ENCODE data around the gene RADIL.
A peak's percentile ranks its signal among the peaks of the same experiment; 100 is the strongest.
"Not testable (repeated sequence)": the region's sequence is repeated elsewhere in the genome, so short reads cannot be mapped to it uniquely, and the experiment has no call there.

RADIL gene

DNA sequence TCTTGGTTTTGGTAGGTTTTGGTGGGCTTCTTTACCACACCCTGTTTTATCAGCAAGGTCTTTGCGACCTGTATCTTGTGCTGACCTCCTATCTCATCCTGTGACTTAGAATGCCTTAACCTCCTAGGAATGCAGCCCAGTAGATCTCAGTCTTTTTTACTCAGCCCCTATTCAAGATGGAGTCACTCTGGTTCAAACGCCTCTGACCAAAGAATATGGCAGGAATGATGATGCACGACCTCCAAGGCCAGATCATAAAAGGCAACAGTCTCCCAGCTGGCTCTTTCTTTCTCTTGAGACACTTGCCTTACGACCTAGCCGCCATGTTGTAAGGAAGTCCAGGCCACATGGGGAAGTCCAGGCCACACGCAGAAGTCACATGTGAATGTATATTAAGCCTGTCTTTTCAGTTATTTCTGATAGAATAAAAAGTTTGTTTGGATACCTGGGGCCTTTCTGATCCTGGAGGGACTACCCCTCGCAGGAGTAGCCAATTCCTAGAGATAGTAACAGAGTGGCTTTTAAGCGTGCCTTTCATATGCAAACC is 10.5 kb upstream of the RADIL start:
- H3K4me3 Mint-ChIP-seq: no peak overlapping the region
- peaks cover 3% of the 10 kb centered on the region for H3K36me3 Mint-ChIP-seq (ENCODE audit: insufficient read depth)
- H3K27ac Mint-ChIP-seq: no peak overlapping the region
- H3K9me3 Mint-ChIP-seq: no peaks in the 10 kb centered on the region
- no peaks in the 10 kb centered on the region for H3K4me1 Mint-ChIP-seq (ENCODE audit: low read depth in 2 of 2)
- no peak for ATAC-seq (replicated peaks)
- H3K27me3 Mint-ChIP-seq: peaks cover 33 to 34% of the 10 kb centered on the region in 2 donors
- no peak for DNase-seq

DNA sequence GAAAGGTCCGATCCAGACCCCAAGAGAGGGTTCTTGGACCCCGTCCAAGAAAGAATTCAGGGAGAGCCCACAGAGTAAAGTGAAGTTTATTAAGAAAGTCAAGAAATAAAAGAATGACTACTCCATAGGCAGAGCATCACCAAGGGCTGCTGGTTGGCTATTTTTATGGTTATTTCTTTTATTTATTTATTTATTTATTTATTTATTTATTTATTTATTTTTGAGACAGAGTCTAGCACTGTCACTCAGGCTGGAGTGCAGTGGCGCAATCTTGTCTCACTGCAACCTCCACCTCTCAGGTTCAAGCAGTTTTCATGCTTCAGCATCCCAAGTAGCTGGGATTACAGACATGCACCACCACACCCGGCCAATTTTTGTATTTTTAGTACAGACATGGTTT is 9.7 kb upstream of the RADIL start:
- H3K4me1 Mint-ChIP-seq (ENCODE audit: low read depth in 2 of 2); H3K9me3 Mint-ChIP-seq; H3K27ac Mint-ChIP-seq; H3K4me3 Mint-ChIP-seq; H3K36me3 Mint-ChIP-seq (ENCODE audit: insufficient read depth); ATAC-seq (replicated peaks); DNase-seq: not testable (repeated sequence)
- H3K27me3 Mint-ChIP-seq: peaks cover 32 to 39% of the 10 kb centered on the region in 2 donors

DNA sequence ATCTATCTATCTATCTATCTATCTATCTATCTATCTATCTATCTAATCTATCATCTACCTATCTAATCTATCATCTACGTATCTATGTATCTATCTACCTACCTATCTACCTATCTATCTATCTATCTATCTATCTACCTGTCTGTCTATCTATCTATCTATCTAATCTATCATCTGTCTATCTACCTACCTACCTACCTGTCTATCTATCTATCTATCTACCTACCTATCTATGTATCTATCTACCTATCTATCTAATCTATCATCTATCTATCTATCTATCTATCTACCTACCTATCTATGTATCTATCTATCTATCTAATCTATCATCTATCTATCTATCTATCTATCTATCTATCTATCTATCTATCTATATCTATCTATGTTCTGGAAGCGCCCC is 8.0 kb upstream of the RADIL start:
- not testable (repeated sequence) for DNase-seq; H3K4me1 Mint-ChIP-seq (ENCODE audit: low read depth in 2 of 2); ATAC-seq (replicated peaks); H3K27ac Mint-ChIP-seq; H3K36me3 Mint-ChIP-seq (ENCODE audit: insufficient read depth); H3K4me3 Mint-ChIP-seq; H3K9me3 Mint-ChIP-seq
- H3K27me3 Mint-ChIP-seq: peaks cover 36 to 51% of the 10 kb centered on the region in 2 donors

DNA sequence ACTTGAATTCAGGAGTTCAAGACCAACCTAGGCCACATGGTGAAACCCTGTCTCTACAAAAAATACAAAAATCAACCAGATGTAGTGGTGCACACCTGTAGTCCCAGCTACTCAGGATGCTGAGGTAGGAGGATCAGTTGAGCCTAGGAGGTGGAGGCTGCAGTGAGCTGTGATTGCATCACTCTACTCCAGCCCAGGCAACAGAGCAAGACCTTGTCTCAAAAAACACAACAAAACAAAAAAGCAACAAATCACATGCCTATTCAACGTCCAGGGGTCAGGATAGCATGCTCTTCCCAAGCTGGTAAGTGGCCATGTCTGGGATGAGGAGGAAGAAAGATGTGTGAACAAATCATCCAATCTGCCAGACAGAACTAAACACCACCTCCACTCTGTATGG is 6.2 kb upstream of the RADIL start:
- Mint-ChIP-seq H3K27ac (no peak overlapping the region), H3K4me3 (no peak overlapping the region), H3K4me1 (ENCODE audit: low read depth in 2 of 2) (no peaks in the 10 kb centered on the region), H3K9me3 (no peaks in the 10 kb centered on the region), H3K27me3 (peaks cover 45 to 53% of the 10 kb centered on the region in 2 donors), H3K36me3 (ENCODE audit: insufficient read depth) (no peaks in the 10 kb centered on the region)
- ATAC-seq (replicated peaks) (no peak), DNase-seq (no peak)

DNA sequence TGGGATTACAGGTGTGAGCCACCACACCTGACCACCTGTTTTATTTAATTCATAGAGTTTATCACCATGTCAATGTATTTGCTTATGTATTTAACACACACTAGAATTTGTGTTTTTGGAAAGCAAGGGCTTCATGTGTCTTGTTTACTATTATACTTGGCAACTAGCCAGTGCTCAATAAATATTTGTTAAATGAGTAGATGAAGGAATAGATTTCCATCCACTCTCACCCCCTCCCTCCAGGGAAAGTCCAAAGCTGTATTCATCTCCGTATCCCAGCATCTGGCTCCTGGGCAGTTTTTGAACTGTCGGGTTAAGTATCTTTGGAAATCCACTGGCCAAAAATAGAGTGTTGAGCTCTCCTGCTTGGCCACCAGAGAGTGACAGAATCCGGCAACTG is 4.6 kb upstream of the RADIL start:
- ATAC-seq (replicated peaks) (no peak), DNase-seq (no peak)
- Mint-ChIP-seq H3K36me3 (ENCODE audit: insufficient read depth) (no peaks in the 10 kb centered on the region), H3K9me3 (no peaks in the 10 kb centered on the region), H3K4me1 (ENCODE audit: low read depth in 2 of 2) (peaks cover 0 to 1% of the 10 kb centered on the region in 2 donors), H3K4me3 (no peak overlapping the region), H3K27ac (no peak overlapping the region), H3K27me3 (peaks cover 45 to 53% of the 10 kb centered on the region in 2 donors)

DNA sequence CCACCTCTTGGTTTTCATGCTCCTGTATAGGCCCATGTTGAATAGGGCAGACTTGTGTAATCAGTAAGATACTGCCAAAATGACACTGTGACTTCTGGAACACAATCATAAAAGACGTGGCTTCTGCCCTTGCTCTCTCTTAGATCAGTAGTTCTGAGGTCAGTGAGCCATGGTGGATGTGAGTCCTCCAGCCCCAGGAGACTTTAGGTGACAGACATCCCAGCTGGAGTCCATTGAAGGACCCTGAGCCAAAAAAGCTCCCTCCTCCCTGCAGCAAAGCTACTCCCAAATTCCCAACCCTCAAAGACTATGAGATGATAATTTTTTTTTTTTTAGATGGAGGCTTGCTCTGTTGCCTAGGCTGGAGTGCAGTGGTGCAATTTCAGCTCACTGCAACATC is 3.2 kb upstream of the RADIL start:
- H3K27ac Mint-ChIP-seq: no peak overlapping the region
- ATAC-seq (replicated peaks) (no peak), DNase-seq (no peak)
- no peaks in the 10 kb centered on the region for H3K9me3 Mint-ChIP-seq
- no peak overlapping the region for H3K4me3 Mint-ChIP-seq
- peaks cover 51 to 64% of the 10 kb centered on the region in 2 donors for H3K27me3 Mint-ChIP-seq
- H3K36me3 Mint-ChIP-seq (ENCODE audit: insufficient read depth): no peaks in the 10 kb centered on the region
- peaks cover 0 to 9% of the 10 kb centered on the region in 2 donors for H3K4me1 Mint-ChIP-seq (ENCODE audit: low read depth in 2 of 2)

DNA sequence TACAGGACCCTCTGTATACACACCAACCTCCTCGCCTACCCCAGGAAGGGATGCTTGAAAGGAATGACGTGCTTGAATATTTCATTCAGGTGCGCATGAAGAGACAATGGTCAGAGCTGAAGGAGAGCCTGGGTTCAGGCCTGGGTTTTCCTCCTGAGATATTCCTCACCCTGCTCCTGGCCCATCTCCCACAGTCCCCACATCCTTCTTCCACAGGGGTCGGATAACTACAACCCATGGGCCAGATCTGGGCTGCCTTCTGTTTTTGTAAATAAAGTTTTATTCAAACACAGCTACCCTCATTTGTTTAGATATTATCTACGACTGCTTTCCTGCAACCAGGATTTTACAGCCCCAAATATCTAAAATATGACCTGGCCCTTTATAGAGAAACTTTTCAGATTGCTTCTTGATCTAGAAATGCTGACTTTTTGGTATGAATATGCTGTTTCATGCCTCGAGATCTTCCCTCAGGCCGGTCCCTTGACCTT is 1.8 kb upstream of the RADIL start:
- DNase-seq (no peak), ATAC-seq (replicated peaks) (no peak)
- Mint-ChIP-seq H3K9me3 (no peaks in the 10 kb centered on the region), H3K36me3 (ENCODE audit: insufficient read depth) (no peaks in the 10 kb centered on the region), H3K27ac (no peak overlapping the region), H3K4me3 (no peak overlapping the region), H3K4me1 (ENCODE audit: low read depth in 2 of 2) (peaks cover 0 to 9% of the 10 kb centered on the region in 2 donors), H3K27me3 (peaks cover 46 to 64% of the 10 kb centered on the region in 2 donors)

DNA sequence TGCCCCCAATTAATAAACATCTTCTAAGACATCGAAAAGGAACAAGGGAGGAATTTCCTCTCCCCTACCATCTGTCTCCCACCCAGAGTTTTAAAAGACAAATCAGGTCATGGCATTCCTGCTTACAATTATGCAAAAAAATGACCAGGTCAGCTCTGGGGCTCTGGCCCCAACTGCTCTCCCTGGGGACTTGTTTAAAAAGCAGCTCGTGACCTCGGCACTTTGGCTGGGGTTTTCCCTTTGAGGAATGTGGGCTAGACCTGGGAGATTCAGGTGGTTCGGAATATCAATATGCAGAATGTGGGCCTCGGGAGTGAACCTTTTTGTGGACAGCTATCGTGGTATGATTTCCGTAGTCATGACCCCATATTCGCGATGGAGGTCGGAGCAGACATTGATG is 648 bp upstream of the RADIL start:
- ATAC-seq (replicated peaks) (no peak), DNase-seq (no peak)
- H3K27me3 Mint-ChIP-seq: peaks cover 35 to 64% of the 10 kb centered on the region in 2 donors
- peak overlapping the region; percentile 17 to 22 for H3K4me3 Mint-ChIP-seq
- H3K4me1 Mint-ChIP-seq (ENCODE audit: low read depth in 2 of 2): peaks cover 0 to 9% of the 10 kb centered on the region in 2 donors
- no peaks in the 10 kb centered on the region for H3K9me3 Mint-ChIP-seq
- H3K36me3 Mint-ChIP-seq (ENCODE audit: insufficient read depth): no peaks in the 10 kb centered on the region
- H3K27ac Mint-ChIP-seq: no peak overlapping the region

DNA sequence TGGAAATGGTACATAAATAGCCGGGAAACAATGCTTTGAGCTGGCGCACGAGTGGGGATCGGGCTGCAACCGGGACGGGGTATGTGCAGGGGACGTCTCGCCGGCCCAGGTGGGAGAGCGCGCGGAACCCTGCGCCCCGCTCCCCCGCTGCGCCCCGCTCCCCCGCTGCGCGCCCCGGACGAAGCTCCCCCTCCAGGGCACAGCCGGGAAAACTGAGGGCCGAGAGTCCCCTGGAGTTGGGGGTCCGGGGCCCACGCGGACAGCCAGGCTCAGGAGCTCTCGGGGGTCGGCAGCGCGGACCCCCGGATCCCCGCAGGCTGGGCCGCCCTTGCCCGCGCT is 514 bp downstream of the RADIL start:
- Mint-ChIP-seq H3K27ac (no peak overlapping the region), H3K4me1 (ENCODE audit: low read depth in 2 of 2) (peaks cover 0 to 9% of the 10 kb centered on the region in 2 donors), H3K27me3 (peaks cover 31 to 62% of the 10 kb centered on the region in 2 donors), H3K36me3 (ENCODE audit: insufficient read depth) (no peaks in the 10 kb centered on the region), H3K9me3 (no peaks in the 10 kb centered on the region), H3K4me3 (peak overlapping the region; percentile 48 to 63)
- no peak for ATAC-seq (replicated peaks)
- no peak for DNase-seq

DNA sequence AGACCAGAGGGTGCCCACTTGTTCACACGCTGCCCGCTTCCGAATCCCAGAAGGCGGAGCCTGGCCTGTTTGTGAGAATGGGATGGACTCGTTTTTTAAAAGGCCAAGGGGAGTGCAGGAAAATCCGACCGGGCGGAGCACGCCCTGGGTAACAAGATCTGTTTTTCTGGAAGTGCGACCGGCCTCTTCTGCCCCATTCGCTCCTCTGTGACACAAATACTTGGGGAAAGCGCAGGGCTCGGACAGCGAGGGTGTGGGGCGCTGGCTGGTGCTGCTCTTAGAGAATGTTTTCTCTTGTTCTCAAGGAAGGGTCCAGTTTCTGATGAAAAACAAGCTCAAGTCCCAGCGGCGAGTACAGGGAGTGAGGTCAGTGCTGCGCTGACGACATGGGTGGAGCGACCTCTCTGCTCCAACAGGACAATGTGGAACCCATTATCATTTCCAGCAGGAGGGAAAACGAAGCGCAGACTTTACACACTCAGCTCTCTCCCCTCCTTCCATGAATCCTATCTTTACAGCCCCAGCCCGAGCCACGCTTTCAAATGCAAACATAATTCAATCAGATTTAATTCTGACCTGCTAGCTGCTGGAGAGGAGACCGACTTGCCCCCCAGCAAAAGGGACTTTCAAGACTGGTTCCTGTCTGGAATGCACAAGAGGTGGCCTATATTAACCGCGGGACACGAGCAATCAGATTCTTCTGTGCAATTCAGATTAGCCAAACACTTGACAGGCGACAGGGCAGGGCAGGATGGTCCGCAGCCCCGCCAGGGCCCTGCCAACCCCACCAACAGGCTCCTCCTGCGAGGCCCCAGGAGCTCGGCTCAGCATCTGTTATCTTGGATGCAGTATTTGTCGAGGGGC is 1.1 kb downstream of the RADIL start:
- Mint-ChIP-seq H3K27ac (no peak overlapping the region), H3K36me3 (ENCODE audit: insufficient read depth) (no peaks in the 10 kb centered on the region), H3K4me3 (peak overlapping the region; percentile 48 to 63), H3K4me1 (ENCODE audit: low read depth in 2 of 2) (peaks cover 0 to 9% of the 10 kb centered on the region in 2 donors), H3K9me3 (no peaks in the 10 kb centered on the region), H3K27me3 (peaks cover 28 to 62% of the 10 kb centered on the region in 2 donors)
- DNase-seq (no peak), ATAC-seq (replicated peaks) (no peak)

DNA sequence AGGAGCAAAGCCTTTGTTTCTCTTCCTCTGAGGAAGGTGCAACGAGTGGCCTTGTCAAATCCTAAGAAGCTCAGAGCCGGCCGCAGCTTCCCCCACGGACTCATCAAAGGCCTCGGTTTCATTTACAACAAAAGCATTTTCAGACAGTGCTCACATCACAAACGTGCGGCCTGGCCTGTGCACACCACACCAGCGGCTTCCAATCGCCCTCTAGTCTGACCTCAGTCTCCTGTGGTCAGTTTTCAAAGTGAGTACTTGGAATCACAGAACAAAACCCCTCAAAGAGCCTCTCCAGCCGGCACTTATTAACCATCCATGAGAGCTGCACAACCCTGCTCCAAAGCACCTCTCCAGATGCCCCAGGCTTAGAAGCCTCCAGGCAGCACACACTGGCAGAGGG is 3.3 kb downstream of the RADIL start:
- H3K9me3 Mint-ChIP-seq: no peaks in the 10 kb centered on the region
- no peak overlapping the region for H3K4me3 Mint-ChIP-seq
- H3K27ac Mint-ChIP-seq: no peak overlapping the region
- DNase-seq (no peak), ATAC-seq (replicated peaks) (no peak)
- H3K27me3 Mint-ChIP-seq: peaks cover 18 to 55% of the 10 kb centered on the region in 2 donors
- H3K4me1 Mint-ChIP-seq (ENCODE audit: low read depth in 2 of 2): peaks cover 0 to 9% of the 10 kb centered on the region in 2 donors
- no peaks in the 10 kb centered on the region for H3K36me3 Mint-ChIP-seq (ENCODE audit: insufficient read depth)

DNA sequence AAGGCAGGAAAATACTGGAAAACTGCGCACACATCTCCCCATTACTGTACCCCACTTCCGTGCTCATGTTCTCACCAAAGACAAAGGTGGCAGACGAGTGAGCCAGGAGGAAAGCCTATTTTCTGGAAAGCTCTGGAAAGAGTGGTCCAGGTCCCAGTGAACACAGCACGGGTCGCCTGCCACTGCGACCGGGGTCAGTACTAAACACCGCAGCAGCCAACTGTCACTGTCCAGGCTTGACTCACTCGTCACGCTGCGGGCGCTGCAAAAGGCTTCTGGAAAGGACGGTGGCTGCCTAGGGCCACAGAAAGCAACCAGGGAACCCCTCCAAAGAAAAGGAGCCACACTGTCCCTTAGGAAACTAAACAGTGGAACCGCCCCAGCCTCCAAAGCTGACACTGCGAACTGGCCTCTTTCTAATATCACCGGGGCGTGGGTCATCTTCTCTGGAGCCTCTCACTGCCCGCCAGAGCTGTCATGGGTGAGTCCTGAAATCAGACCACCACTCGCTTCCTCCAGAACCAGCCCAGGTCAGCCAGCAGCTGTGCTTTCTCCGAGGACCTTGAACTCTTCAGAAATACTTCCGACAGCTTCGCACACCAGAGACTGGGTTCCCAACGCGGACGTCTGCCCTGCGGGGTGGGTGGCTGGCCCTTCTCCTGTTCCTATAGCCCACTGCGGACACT is 4.0 kb downstream of the RADIL start:
- H3K4me1 Mint-ChIP-seq (ENCODE audit: low read depth in 2 of 2): peaks cover 0 to 9% of the 10 kb centered on the region in 2 donors
- no peaks in the 10 kb centered on the region for H3K36me3 Mint-ChIP-seq (ENCODE audit: insufficient read depth)
- peaks cover 15 to 52% of the 10 kb centered on the region in 2 donors for H3K27me3 Mint-ChIP-seq
- H3K27ac Mint-ChIP-seq: no peak overlapping the region
- H3K9me3 Mint-ChIP-seq: no peaks in the 10 kb centered on the region
- no peak for DNase-seq
- ATAC-seq (replicated peaks): no peak
- no peak overlapping the region for H3K4me3 Mint-ChIP-seq

DNA sequence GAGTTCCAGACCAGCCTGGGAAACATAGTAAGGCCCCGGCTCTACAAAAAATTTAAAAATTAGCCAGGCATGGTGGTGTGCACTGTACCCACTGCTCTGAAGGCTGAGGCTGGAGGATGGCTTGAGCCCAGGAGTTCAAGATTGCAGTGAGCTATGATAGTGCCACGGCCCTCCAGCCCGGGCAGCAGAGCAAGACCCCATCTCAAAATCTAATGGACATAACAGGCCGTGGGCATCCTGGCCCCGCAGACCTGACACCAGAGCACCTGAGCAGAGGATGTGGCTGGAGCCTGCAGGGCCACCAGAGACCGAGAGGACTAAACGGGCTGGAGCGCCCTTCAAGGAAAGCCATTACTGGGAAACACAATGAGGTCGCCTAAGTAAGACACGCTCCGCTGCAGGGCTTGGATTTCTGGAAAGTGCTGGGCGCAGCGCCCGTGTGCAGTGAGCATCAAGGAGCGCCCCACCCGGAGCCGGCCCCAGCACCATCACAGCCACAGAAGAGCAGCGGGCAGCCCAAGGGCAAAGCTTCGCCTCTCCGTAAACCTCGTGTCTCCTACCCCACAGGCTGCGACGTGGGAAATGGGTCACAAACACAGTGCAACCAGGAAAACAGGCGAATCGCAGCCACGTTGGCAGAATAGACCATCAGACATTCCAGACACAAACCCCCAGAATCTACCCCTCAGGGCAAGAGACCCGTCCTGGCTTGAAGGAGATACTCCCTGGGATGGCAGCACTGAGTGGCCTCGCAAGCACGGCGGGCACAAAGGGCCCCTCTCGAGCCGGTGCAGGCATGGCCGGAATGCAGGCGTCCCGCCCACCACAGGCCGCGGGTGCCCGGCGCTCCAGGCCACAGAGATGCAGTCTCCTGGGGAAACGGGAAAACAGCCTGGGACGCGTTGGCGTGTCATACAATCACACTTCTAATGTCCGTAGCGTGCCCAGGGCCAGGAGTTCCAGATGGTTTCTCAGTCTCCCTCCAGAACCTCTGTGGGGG is 4.9 kb downstream of the RADIL start:
- Mint-ChIP-seq H3K4me3 (no peak overlapping the region), H3K36me3 (ENCODE audit: insufficient read depth) (no peaks in the 10 kb centered on the region), H3K9me3 (no peaks in the 10 kb centered on the region), H3K27me3 (peaks cover 15 to 56% of the 10 kb centered on the region in 2 donors), H3K27ac (no peak overlapping the region), H3K4me1 (ENCODE audit: low read depth in 2 of 2) (peaks cover 0 to 8% of the 10 kb centered on the region in 2 donors)
- no peak for DNase-seq
- ATAC-seq (replicated peaks): no peak
